Thyroid gland (tissue), 4 donors: ENCODE data around the gene C10orf105. TPM values are rescaled to one million over a fixed set of nuclear protein-coding genes. Genes with fewer than 3 reads are reported as not detected.

Source experiments
- DNase-seq, 2 donors: peaks; one replicate each; pipeline ENCODE4 v3.0.0-alpha.2; 2019
- H3K27ac ChIP-seq, 3 donors: fragments of 200-600 bp; sonication (generic); 1 replicate in 2 of 3; 2 replicates in 1 of 3; pipeline ENCODE4 v1.5.1; 2016 to 2019; ENCODE audit warnings: mild to moderate bottlenecking in 1 of 3, moderate library complexity in 1 of 3
- H3K27me3 ChIP-seq: fragments of 200-600 bp; sonication (generic); one replicate; pipeline ENCODE4 v1.5.1; 2019
- H3K36me3 ChIP-seq, 2 donors: fragments of 200-600 bp; sonication (generic); one replicate each; pipeline ENCODE4 v1.5.1; 2016 to 2019
- H3K4me1 ChIP-seq, 2 donors: fragments of 200-600 bp; sonication (generic); one replicate each; pipeline ENCODE4 v1.5.1; 2017 to 2019
- H3K4me3 ChIP-seq, 3 donors: fragments of 200-600 bp; sonication (generic); replicated peaks in 1 of 3; 1 replicate in 2 of 3; 2 replicates in 1 of 3; pipeline ENCODE4 v1.5.1; 2016; ENCODE audit warnings: mild to moderate bottlenecking in 1 of 3
- H3K9me3 ChIP-seq: fragments of 200-600 bp; sonication (generic); one replicate; pipeline ENCODE4 v1.5.1; 2017
- POLR2A ChIP-seq, 2 donors: fragments of 450-650 bp; IDR thresholded peaks; one replicate each; pipeline ENCODE4 v1.6.1; 2017; ENCODE audit warnings: antibody characterized with exemption in 2 of 2, mild to moderate bottlenecking in 2 of 2, moderate library complexity in 1 of 2
- WGBS, 2 donors: methylation state at CpG; one replicate each; pipeline ENCODE4 v1.1.5; 2017; 5-methylcytosine and 5-hydroxymethylcytosine counted together
- intact Hi-C: fragments of 100-400 bp; cut with DNase I; formaldehyde crosslinking; loops from one replicate; pipeline ENCODE4 v1.15.1; 2023
- total RNA-seq, 4 donors: library from RNA; depleted of rRNA; stranded (reverse); fragments of >200 nt; gene quantifications; one replicate each; pipeline ENCODE4 v1.2.3, GENCODE V29; 2016
- TF ChIP-seq, protein P1 (sequence below), 6 experiments: fragments of 200-600 bp in 3 of 6; fragments of 450-650 bp in 3 of 6; sonication (generic) in 3 of 6; IDR thresholded peaks; one replicate each; pipeline ENCODE4 v1.5.1; 2016 to 2019; ENCODE audit warnings: antibody characterized with exemption in 6 of 6, mild to moderate bottlenecking in 2 of 6, inconsistent platforms in 1 of 6, moderate library complexity in 1 of 6

Gene C10orf105
- total RNA-seq, 4 donors from 2014 or later: not detected

DNA sequence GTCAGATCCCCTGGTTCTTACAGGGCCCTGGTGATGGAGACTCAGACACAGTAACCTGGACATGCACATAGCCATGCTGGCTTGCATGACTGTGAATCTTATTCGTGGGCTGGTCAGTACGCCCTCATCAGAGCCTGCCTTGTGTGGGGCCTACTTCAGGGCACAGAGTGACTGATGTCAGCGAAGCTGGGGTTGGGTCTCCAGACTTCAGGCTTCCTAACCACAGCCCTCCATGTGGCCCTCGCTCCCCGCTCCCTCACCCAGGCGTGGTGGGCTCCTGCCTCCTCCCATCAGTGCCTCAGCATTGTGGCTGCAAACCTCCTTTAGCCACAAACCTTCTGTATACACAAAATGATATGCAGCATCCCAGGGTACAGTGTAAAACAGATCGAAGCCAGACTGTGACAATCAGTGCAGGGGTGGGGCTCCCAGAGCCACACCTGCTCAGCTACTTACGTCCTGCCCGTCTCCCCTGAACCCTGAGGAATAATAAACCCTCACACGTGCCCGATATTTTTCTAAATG, 7.1 kb upstream of the C10orf105 start:
- Histone ChIP-seq H3K27me3 (no peaks in the 10 kb centered on the region), H3K27ac (peak overlapping the region; percentile 93 to 96 (median 96)), H3K4me1 (peaks cover 23 to 42% of the 10 kb centered on the region in 2 donors), H3K4me3 (no peak overlapping the region), H3K9me3 (no peaks in the 10 kb centered on the region), H3K36me3 (no peaks in the 10 kb centered on the region)
- TF ChIP-seq, protein P1, sequence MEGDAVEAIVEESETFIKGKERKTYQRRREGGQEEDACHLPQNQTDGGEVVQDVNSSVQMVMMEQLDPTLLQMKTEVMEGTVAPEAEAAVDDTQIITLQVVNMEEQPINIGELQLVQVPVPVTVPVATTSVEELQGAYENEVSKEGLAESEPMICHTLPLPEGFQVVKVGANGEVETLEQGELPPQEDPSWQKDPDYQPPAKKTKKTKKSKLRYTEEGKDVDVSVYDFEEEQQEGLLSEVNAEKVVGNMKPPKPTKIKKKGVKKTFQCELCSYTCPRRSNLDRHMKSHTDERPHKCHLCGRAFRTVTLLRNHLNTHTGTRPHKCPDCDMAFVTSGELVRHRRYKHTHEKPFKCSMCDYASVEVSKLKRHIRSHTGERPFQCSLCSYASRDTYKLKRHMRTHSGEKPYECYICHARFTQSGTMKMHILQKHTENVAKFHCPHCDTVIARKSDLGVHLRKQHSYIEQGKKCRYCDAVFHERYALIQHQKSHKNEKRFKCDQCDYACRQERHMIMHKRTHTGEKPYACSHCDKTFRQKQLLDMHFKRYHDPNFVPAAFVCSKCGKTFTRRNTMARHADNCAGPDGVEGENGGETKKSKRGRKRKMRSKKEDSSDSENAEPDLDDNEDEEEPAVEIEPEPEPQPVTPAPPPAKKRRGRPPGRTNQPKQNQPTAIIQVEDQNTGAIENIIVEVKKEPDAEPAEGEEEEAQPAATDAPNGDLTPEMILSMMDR (IDR thresholded peaks at IDR 0.05): no peak
- no peak for TF ChIP-seq POLR2A (IDR thresholded peaks at IDR 0.05)
- no peak for DNase-seq
- intact Hi-C loops: no loop called here
- 87 to 94% methylated on average over 9 to 11 of the region's 11 CpGs for WGBS, 2 donors

DNA sequence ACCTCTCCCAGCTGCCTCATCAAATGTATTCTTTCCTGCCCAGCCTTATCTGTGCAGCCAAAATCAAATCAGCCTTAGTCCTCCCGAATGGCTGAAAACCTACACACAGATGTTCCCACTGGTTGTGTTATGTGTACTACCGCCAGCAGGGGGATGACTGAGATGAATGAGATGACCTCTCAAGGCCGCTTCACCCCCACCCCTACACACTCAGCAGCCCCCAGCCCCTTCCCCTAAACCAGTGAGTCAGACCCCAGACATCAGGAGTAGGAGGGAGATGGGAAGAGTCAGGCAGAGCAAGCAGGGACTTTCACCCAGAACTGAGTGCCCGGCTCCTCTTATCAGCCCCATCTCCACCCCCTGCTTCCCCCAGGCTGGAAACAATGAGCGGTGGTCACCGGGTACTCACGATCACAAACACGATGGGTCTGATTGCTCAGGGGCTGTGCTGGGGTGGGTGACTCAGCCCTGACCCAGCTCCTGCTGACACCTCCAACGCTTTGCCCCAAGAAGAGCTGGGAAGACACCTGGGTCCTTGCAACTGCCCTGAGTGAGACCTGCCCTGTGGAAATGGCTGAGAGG, 6.5 kb upstream of the C10orf105 start:
- H3K27ac ChIP-seq: peak overlapping the region in 2 of 3 donors; percentile 93 to 96
- WGBS, 2 donors: 66 to 74% methylated on average over 5 to 9 of the region's 9 CpGs
- no peak for DNase-seq
- no peak for TF ChIP-seq POLR2A (IDR thresholded peaks at IDR 0.05)
- intact Hi-C loops: no loop called here
- no peak overlapping the region for H3K4me3 ChIP-seq
- no peaks in the 10 kb centered on the region for H3K27me3 ChIP-seq
- H3K36me3 ChIP-seq: no peaks in the 10 kb centered on the region
- H3K9me3 ChIP-seq: no peaks in the 10 kb centered on the region
- H3K4me1 ChIP-seq: peaks cover 23 to 42% of the 10 kb centered on the region in 2 donors

- intact Hi-C loops: no loop called here
- no peak for TF ChIP-seq POLR2A (IDR thresholded peaks at IDR 0.05)
- WGBS, 2 donors: 100% methylated on average over 2 of the region's 14 CpGs
- peaks cover 23 to 41% of the 10 kb centered on the region in 2 donors for H3K4me1 ChIP-seq
- H3K4me3 ChIP-seq: no peak overlapping the region
- H3K9me3 ChIP-seq: no peaks in the 10 kb centered on the region
- DNase-seq: no peak
- H3K27ac ChIP-seq: no peak overlapping the region
- H3K36me3 ChIP-seq: no peaks in the 10 kb centered on the region
- no peaks in the 10 kb centered on the region for H3K27me3 ChIP-seq
Observed at GRCh38 chr10:71725249-71725648, 5.7 kb upstream of the C10orf105 start.

- H3K9me3 ChIP-seq: no peaks in the 10 kb centered on the region
- 95 to 98% methylated on average over 4 to 6 of the region's 6 CpGs for WGBS, 2 donors
- intact Hi-C loops: no loop called here
Observed at GRCh38 chr10:71724539-71724938, 5.0 kb upstream of the C10orf105 start.

GRCh38 chr10:71723311-71723710, 3.7 kb upstream of the C10orf105 start:
- no peak for TF ChIP-seq POLR2A (IDR thresholded peaks at IDR 0.05)
- TF ChIP-seq, protein P1 (IDR thresholded peaks at IDR 0.05): no peak
- DNase-seq: no peak
- Histone ChIP-seq H3K4me1 (peaks cover 12 to 29% of the 10 kb centered on the region in 2 donors), H3K4me3 (no peak overlapping the region), H3K36me3 (no peaks in the 10 kb centered on the region), H3K9me3 (no peaks in the 10 kb centered on the region), H3K27ac (no peak overlapping the region), H3K27me3 (no peaks in the 10 kb centered on the region)
- WGBS, 2 donors: 92 to 93% methylated on average over 11 of the region's 11 CpGs
- intact Hi-C loops: no loop called here

More at GRCh38 chr10:71724539-71724938, 5.0 kb upstream of the C10orf105 start:
- no peaks in the 10 kb centered on the region for H3K27me3 ChIP-seq
- no peak for DNase-seq
- H3K27ac ChIP-seq: no peak overlapping the region
- no peaks in the 10 kb centered on the region for H3K36me3 ChIP-seq
- H3K4me1 ChIP-seq: peaks cover 23 to 35% of the 10 kb centered on the region in 2 donors
- no peak overlapping the region for H3K4me3 ChIP-seq
- TF ChIP-seq POLR2A (IDR thresholded peaks at IDR 0.05): no peak
- TF ChIP-seq, protein P1 (IDR thresholded peaks at IDR 0.05): no peak

DNA sequence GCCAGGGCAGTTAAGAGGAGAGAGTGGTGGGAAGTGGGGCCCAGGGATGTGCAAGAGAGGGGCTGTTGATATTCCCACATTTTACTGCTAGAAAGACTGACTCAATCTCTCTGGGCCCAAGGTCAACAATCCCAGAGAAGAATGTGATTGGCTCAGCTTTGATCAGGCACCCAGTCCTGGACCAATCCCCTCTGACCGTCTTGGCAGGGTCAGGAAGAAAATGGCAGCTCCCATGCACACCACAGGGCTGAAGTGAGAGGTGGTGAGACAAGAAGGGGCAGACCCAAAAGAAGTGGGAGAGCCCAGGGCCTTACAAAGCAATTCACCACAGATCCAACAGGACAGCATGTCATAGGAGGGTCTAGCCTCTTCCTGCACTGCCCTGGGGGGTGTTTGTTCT, 3.3 kb upstream of the C10orf105 start:
- WGBS, 2 donors: 70 to 94% methylated on average over 1 of the region's 1 CpG
- H3K36me3 ChIP-seq: no peaks in the 10 kb centered on the region
- H3K9me3 ChIP-seq: no peaks in the 10 kb centered on the region
- H3K4me1 ChIP-seq: peaks cover 8 to 27% of the 10 kb centered on the region in 2 donors
- no peaks in the 10 kb centered on the region for H3K27me3 ChIP-seq
- no peak overlapping the region for H3K27ac ChIP-seq
- H3K4me3 ChIP-seq: no peak overlapping the region
- intact Hi-C loops: no loop called here
- DNase-seq: no peak
- TF ChIP-seq, protein P1 (IDR thresholded peaks at IDR 0.05): no peak
- no peak for TF ChIP-seq POLR2A (IDR thresholded peaks at IDR 0.05)
